SH-SY5Y (cell line): ENCODE measurements around the gene BTAF1.

Experiments
- GATA2 ChIP-seq: IDR thresholded peaks from 2 replicates; pipeline ENCODE4 v1.6.1; 2011; ENCODE audit warnings: mild to moderate bottlenecking, low read depth, low read length
- GATA3 ChIP-seq: IDR thresholded peaks from 2 replicates; pipeline ENCODE4 v1.6.1; 2011; ENCODE audit warnings: low read depth, mild to moderate bottlenecking, low read length, moderate library complexity

GRCh38 chr10:91884536-91884935 lies 39.0 kb upstream of the BTAF1 start:
- TF ChIP-seq GATA2 (no peak), GATA3 (no peak)
